Muscle layer of colon (tissue), 2 donors: Measurements from ENCODE around the gene TBC1D9.
"Not testable (repeated sequence)": the region's sequence is repeated elsewhere in the genome, so short reads cannot be mapped to it uniquely, and the experiment has no call there.

ENCODE experiments used
- H3K27ac ChIP-seq: one replicate; pipeline ENCODE4 v1.7.0; 2013; ENCODE audit warnings: low read depth, mild to moderate bottlenecking, low read length, moderate library complexity
- H3K27me3 ChIP-seq, 2 donors: one replicate each; pipeline ENCODE4 v1.7.0; 2013; ENCODE audit warnings: low read length in 2 of 2, mild to moderate bottlenecking in 2 of 2; ENCODE audit not compliant: insufficient read depth in 2 of 2, control insufficient read depth in 1 of 2
- H3K36me3 ChIP-seq: one replicate; pipeline ENCODE4 v1.7.0; 2013; ENCODE audit warnings: mild to moderate bottlenecking, low read length; ENCODE audit not compliant: insufficient read depth
- H3K4me1 ChIP-seq: one replicate; pipeline ENCODE4 v1.7.0; 2013; ENCODE audit warnings: mild to moderate bottlenecking, low read length; ENCODE audit not compliant: insufficient read depth
- H3K4me3 ChIP-seq, 2 donors: one replicate each; pipeline ENCODE4 v1.7.0; 2013; ENCODE audit warnings: low read length in 2 of 2, low read depth in 1 of 2, mild to moderate bottlenecking in 1 of 2, moderate library complexity in 1 of 2
- H3K9ac ChIP-seq: one replicate; pipeline ENCODE4 v1.7.0; 2013; ENCODE audit warnings: low read length
- H3K9me3 ChIP-seq: one replicate; pipeline ENCODE4 v1.7.0; 2013; ENCODE audit warnings: mild to moderate bottlenecking, low read length
- donor health status: abdominal sarcoma.
- donor health status: Adenocarcinoma of cecum.

TBC1D9 gene

DNA sequence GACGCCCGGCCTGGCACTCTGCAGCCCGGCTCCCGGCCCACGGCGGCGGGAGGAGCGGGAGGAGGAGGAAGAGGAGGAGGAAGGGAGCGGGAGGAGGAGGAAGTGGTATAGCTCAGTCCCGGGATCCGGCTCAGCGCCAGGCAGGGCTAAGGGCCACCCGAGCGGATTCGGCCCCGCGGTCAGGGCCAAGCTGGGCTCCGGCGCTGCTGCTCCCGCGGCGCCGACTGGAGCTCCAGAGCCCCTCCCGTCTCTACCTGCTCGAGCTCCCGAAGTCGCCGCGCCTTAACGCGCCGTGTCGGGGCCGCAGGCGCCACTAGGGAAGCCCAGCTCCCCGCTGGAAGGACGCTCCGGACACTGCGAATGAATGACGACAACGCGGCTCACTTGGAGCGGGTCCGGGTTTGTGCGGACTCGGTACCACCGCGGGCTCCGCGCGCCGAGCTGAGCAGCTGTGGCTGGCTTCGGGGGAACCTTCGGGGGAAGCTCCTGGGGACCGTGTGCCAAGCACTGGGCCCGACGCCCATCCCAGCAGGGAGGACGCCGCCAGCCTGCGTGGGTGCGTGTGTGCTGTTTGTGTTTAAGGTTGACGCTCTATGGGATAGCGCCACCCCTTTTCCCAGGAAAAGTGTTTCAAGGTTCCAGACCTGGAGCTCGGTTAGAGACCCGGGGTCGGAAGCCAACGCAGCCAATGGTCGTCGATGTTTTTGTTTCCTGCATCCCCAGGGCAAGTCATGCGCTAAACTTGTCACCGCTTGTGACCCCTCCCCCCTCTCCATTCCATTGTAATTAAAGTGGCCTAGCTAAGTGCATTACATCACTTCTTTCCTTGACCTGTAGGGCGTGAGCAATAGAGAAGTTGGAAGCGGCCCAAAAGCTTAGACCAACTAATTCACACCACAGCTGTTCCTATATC is at the start of gene TBC1D9:
Gene TBC1D9, minus strand, starts transcription at position 67 of the 913 bp plus-strand sequence. CDS start 340 bp downstream, outside the sequence.
- Histone ChIP-seq H3K9me3 (no peaks in the 10 kb centered on the region), H3K36me3 (no peaks in the 10 kb centered on the region), H3K4me3 (peak within 1 kb of the TSS; percentile 66 to 72), H3K27ac (peak within 1 kb of the TSS; percentile 48), H3K27me3 (no peaks in the 10 kb centered on the region), H3K9ac (peak within 1 kb of the TSS; percentile 31), H3K4me1 (no peaks in the 10 kb centered on the region)

DNA sequence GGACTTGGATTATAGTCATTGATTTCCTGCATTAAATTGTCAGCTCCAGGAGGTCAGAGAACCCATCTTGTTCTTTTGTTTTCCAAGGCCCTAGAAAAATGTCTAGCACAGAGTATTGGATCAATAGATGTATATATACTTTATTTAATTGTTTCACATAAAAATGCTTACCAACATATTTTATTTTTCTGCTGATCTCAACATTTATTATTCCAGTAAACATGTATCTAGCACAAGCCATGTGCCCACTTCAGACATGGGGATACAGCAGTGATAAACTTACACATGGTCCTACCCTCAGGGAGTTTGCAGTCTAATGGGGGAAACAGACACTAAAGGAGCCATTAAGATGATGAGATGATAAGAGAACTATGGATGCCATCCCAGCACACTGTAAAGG is 49.1 kb upstream of the TBC1D9 start:
- H3K4me3 ChIP-seq, result no peak overlapping the region
- H3K27me3 ChIP-seq, result no peaks in the 10 kb centered on the region
- H3K9ac ChIP-seq, result no peak overlapping the region
- H3K4me1 ChIP-seq, result peaks cover 5% of the 10 kb centered on the region
- H3K9me3 ChIP-seq, result no peaks in the 10 kb centered on the region
- H3K27ac ChIP-seq, result no peak overlapping the region
- no peaks in the 10 kb centered on the region for H3K36me3 ChIP-seq

DNA sequence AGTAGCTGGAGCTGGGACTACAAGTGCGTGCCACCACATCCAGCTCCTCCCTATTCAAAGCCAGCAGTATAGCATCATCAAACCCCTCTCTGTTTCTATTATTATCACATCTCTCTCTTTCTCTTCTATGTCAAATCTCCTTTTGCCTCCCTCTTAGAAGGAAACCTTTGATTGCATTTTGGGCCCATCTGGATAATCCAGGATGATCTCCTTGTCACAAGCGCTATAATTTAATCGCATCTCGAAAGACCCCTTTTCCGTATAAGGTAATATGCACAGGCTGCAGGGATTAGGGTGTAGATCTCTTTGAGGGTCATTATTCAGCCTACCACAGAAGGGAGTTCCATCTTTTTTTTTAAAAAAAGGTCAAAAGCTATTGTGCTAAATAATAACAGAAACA is 46.4 kb upstream of the TBC1D9 start:
- Histone ChIP-seq H3K9me3 (no peaks in the 10 kb centered on the region), H3K4me3 (no peak overlapping the region), H3K9ac (no peak overlapping the region), H3K4me1 (no peaks in the 10 kb centered on the region), H3K27me3 (no peaks in the 10 kb centered on the region), H3K27ac (no peak overlapping the region), H3K36me3 (no peaks in the 10 kb centered on the region)

DNA sequence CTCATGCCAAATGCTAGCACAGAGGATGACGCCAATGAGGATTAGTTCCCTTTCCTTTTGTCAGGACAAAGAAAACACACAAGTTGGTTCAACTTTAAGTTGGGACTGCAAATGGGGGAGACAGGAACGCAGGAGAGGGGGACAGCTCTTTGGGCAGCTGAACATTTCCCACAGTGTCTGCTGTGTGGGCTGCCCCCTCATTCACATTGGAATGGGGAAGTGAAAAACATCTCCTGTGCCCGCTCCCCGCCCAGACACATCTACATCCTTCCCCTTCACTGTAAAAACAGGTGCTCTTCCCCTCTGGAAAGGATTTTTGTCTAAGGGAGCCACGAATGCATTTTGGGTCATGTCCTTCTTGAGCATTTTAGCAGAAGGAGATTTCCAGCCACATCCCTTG is 44.5 kb upstream of the TBC1D9 start:
- Histone ChIP-seq H3K27ac (no peak overlapping the region), H3K4me1 (no peaks in the 10 kb centered on the region), H3K4me3 (no peak overlapping the region), H3K27me3 (no peaks in the 10 kb centered on the region), H3K9ac (no peak overlapping the region), H3K9me3 (no peaks in the 10 kb centered on the region), H3K36me3 (no peaks in the 10 kb centered on the region)

DNA sequence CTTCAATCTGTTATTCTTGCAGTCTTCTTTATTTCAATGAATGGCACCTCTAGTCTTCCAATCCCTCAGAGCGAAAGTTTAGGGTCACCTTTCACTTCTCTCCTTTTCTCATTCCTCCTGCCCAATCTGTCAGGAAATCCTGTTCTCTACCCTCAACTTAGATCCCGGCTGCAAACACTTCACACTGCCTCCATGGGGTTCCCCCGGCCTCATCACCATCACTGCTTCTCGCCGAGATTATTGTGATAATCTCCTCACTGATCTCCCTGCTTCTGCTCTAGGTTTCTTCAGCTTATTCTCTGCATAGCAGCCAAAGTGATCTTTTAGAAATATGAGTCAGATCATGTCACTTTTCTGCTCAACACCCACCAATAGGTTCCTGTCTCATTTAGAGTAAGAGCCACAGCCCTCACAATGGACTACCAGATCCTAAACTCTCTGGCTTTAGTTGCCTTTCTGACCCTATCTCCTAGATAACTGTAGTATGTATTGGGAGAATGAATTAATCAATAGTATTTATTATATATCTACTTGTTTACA is 43.6 kb upstream of the TBC1D9 start:
- Histone ChIP-seq H3K27ac (no peak overlapping the region), H3K9ac (no peak overlapping the region), H3K4me1 (no peaks in the 10 kb centered on the region), H3K27me3 (no peaks in the 10 kb centered on the region), H3K9me3 (no peaks in the 10 kb centered on the region), H3K4me3 (no peak overlapping the region), H3K36me3 (no peaks in the 10 kb centered on the region)

DNA sequence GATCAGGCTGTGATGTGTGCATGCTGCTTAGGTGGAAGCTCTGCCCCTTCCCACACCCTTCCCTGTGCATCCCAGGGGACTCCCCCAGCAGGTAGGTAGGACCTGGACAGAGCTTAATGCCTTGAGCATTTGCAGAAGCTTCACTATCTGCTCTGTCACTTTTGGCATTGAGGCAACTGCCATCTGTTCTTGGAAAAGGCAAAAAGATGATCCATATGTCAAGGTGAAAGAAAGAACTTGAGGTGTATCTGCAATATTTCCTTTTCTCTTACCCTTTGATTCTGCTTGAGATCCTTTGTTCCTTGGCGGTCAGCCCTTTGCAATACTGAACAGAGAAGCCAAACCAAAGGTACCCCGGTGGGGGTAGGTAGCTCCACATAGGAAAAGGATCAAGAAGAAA is 37.1 kb upstream of the TBC1D9 start:
- Histone ChIP-seq H3K9me3 (no peaks in the 10 kb centered on the region), H3K9ac (no peak overlapping the region), H3K4me1 (no peaks in the 10 kb centered on the region)

DNA sequence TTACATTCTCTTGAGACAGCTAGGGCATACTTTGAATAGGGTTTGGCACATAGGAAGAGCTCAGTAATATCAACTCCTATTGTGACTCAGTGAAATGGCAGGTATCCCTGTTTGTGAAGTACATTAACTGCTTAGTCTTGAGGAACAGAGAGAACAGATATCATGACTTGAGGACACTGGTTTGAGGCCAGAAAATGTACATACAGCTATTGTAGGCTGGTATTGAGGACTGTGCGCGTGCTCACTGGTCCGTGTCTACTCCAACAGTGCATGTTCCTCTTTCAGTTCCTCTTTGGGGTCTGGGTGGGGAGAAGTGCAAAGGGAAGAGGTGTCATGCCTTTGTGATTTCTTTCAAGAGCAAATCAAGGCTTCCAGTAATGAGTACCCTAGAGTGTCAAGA is 34.6 kb upstream of the TBC1D9 start:
- Histone ChIP-seq H3K27ac (no peak overlapping the region), H3K36me3 (no peaks in the 10 kb centered on the region), H3K4me1 (no peaks in the 10 kb centered on the region), H3K9ac (no peak overlapping the region), H3K27me3 (no peaks in the 10 kb centered on the region), H3K4me3 (no peak overlapping the region), H3K9me3 (no peaks in the 10 kb centered on the region)

More for the DNA sequence above, 37.1 kb upstream of the TBC1D9 start:
- H3K27ac ChIP-seq, result no peak overlapping the region
- no peaks in the 10 kb centered on the region for H3K36me3 ChIP-seq
- no peaks in the 10 kb centered on the region for H3K27me3 ChIP-seq
- no peak overlapping the region for H3K4me3 ChIP-seq

DNA sequence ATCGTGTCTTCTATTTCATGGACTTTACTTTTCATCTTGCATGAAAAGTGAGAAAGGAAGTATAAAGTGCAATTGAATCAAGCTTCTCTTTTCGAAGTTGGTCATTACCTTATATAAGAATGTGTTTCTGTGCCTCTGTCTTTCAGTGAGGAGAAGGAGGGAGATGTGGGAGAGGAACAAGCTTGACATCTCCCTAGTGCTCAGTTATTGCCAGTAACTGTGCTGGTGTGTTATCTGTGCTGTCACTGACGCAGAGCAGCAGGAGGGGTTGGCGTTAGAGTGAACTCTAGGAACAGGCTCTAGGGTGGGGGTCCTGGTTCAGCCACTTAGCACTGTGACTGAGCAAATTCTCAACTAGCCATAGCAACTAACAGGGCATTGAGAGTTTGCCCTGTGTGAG is 34.0 kb upstream of the TBC1D9 start:
- no peak overlapping the region for H3K27ac ChIP-seq
- H3K4me3 ChIP-seq, result no peak overlapping the region
- no peaks in the 10 kb centered on the region for H3K36me3 ChIP-seq
- no peaks in the 10 kb centered on the region for H3K4me1 ChIP-seq
- H3K9me3 ChIP-seq, result no peaks in the 10 kb centered on the region
- H3K27me3 ChIP-seq, result no peaks in the 10 kb centered on the region
- H3K9ac ChIP-seq, result no peak overlapping the region

DNA sequence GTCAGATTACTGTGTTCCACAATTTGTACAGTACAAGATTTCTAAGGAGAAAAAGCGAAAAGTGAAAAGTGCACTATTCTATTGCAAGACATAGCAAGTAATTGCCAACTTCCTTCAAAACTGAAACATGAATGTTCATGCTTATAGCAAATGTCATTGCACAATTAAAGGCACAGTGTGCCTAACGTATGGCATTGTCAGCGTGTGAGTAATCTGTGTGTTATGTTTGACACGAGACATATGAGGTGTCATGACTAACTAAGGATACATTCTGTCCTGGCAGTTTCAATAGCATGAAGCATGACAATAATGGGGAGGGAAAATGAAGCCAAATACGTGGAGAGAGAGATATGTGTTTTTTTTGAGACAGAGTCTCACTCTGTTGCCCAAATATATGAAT is 33.6 kb upstream of the TBC1D9 start:
- Histone ChIP-seq H3K9me3 (no peaks in the 10 kb centered on the region), H3K4me3 (no peak overlapping the region), H3K9ac (no peak overlapping the region), H3K4me1 (no peaks in the 10 kb centered on the region), H3K36me3 (no peaks in the 10 kb centered on the region), H3K27ac (no peak overlapping the region), H3K27me3 (no peaks in the 10 kb centered on the region)

DNA sequence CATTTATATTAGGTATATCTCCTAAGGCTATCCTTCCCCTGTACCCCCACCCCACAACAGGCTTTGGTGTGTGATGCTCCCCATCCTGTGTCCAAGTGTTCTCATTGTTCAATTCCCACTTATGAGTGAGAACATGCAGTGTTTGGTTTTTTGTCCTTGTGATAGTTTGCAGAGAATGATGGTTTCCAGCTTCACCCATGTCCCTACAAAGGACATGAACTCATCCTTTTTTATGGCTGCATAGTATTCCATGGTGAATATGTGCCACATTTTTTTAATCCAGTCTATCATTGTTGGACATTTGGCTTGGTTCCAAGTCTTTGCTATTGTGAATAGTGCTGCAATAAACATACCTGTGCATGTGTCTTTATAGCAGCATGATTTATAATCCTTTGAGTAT is 26.6 kb upstream of the TBC1D9 start:
- H3K27me3 ChIP-seq, H3K9me3 ChIP-seq, H3K27ac ChIP-seq, H3K4me3 ChIP-seq, H3K9ac ChIP-seq, H3K36me3 ChIP-seq, H3K4me1 ChIP-seq: not testable (repeated sequence)

DNA sequence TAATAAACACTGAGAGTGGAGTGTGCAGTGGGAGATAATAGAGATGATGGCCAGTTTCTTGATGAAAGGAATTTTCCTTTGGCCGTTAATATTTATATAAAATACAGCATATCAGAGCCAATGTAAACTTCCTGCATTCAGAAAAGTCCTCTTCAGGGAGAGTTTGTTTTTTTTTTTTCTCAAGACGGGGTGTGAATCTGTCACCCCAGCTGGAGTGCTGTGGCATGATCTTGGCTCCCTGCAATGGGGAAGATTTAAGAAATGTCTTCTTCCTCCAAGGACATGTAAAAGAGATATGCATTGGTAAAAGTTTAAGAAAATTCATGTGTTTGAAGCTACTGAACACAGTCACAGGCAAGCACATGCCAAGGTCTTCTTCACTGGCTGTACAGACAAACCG is 25.4 kb upstream of the TBC1D9 start:
- no peak overlapping the region for H3K4me3 ChIP-seq
- no peak overlapping the region for H3K9ac ChIP-seq
- no peaks in the 10 kb centered on the region for H3K4me1 ChIP-seq
- no peaks in the 10 kb centered on the region for H3K27me3 ChIP-seq
- no peak overlapping the region for H3K27ac ChIP-seq
- H3K9me3 ChIP-seq, result no peaks in the 10 kb centered on the region
- no peaks in the 10 kb centered on the region for H3K36me3 ChIP-seq

DNA sequence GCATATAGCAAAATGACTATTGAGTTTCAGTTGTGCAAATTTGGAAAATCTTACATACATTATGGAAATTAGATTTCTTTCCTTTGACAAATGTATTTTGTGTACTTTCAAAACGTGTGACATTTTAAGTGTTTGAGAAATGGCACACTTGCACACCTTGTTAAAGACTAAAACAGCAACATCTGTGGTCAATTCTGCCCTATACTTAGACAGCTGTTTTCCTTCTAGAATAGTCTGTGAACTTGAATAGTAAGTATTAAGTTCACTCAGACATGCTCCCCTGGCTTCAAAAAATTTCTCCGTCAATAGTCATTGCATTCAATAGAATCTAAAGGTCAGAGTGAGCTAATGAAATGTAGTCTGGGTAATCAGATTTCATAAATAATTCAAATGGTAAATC is 21.7 kb upstream of the TBC1D9 start:
- Histone ChIP-seq H3K27me3 (no peaks in the 10 kb centered on the region), H3K9ac (no peak overlapping the region), H3K4me3 (no peak overlapping the region), H3K9me3 (no peaks in the 10 kb centered on the region), H3K4me1 (no peaks in the 10 kb centered on the region), H3K36me3 (no peaks in the 10 kb centered on the region), H3K27ac (no peak overlapping the region)
